Progenitor cell of endocrine pancreas (in vitro differentiated cells): ENCODE results near the gene NRXN3. TPM values are rescaled to one million over a fixed set of nuclear protein-coding genes. Genes with fewer than 3 reads are reported as not detected.

Experiments
- DNase-seq: peaks from one replicate; pipeline ENCODE4 v3.0.0; 2021; ENCODE audit warnings: low spot score; ENCODE audit not compliant: unreplicated experiment
- H3K27ac Mint-ChIP-seq: 2 replicates; pipeline ENCODE4 v1.8.0; 2021; ENCODE audit warnings: mild to moderate bottlenecking, moderate library complexity, mixed read lengths
- H3K27me3 Mint-ChIP-seq: 2 replicates; pipeline ENCODE4 v1.8.0; 2021; ENCODE audit warnings: mixed read lengths
- H3K36me3 Mint-ChIP-seq: 2 replicates; pipeline ENCODE4 v1.8.0; 2022; ENCODE audit warnings: mixed read lengths; ENCODE audit not compliant: insufficient read depth
- H3K4me1 Mint-ChIP-seq: 2 replicates; pipeline ENCODE4 v1.8.0; 2021; ENCODE audit warnings: low read depth, mixed read lengths
- H3K4me3 Mint-ChIP-seq: 2 replicates; pipeline ENCODE4 v1.8.0; 2021; ENCODE audit warnings: low read depth, mild to moderate bottlenecking, moderate library complexity, mixed read lengths
- H3K9me3 Mint-ChIP-seq: 2 replicates; pipeline ENCODE4 v1.8.0; 2021; ENCODE audit warnings: low read depth, mixed read lengths
- CTCF ChIP-seq: fragments of 200-600 bp; sonication (generic); IDR thresholded peaks from one replicate; pipeline ENCODE4 v1.5.0; 2021; ENCODE audit warnings: antibody characterized with exemption, mild to moderate bottlenecking; ENCODE audit not compliant: unreplicated experiment
- total RNA-seq: library from RNA; stranded (reverse); gene quantifications from 2 replicates; pipeline ENCODE4 v1.2.1, GENCODE V29; 2021

The NRXN3 gene
- total RNA-seq, 1 donor from 2014 or later = 22.1 TPM

- Mint-ChIP-seq H3K4me3 (no peak overlapping the region), H3K4me1 (peaks cover 2% of the 10 kb centered on the region), H3K27me3 (no peaks in the 10 kb centered on the region), H3K36me3 (no peaks in the 10 kb centered on the region), H3K27ac (no peak overlapping the region), H3K9me3 (no peaks in the 10 kb centered on the region)
- DNase-seq = no peak
- no peak for TF ChIP-seq CTCF
Measured at GRCh38 chr14:78823516-78823915, 653.3 kb downstream of the NRXN3 start.

- no peaks in the 10 kb centered on the region for H3K36me3 Mint-ChIP-seq
- H3K27me3 Mint-ChIP-seq = peaks cover 6% of the 10 kb centered on the region
- no peak for DNase-seq
- TF ChIP-seq CTCF = no peak
- H3K9me3 Mint-ChIP-seq = no peaks in the 10 kb centered on the region
- no peak overlapping the region for H3K27ac Mint-ChIP-seq
- no peaks in the 10 kb centered on the region for H3K4me1 Mint-ChIP-seq
- H3K4me3 Mint-ChIP-seq = no peak overlapping the region
Measured at GRCh38 chr14:78829274-78829673, 659.1 kb downstream of the NRXN3 start.

- TF ChIP-seq CTCF = no peak
- Mint-ChIP-seq H3K27me3 (peaks cover 17% of the 10 kb centered on the region), H3K4me1 (peaks cover 4% of the 10 kb centered on the region), H3K9me3 (no peaks in the 10 kb centered on the region), H3K27ac (peak overlapping the region; percentile 80), H3K4me3 (no peak overlapping the region), H3K36me3 (no peaks in the 10 kb centered on the region)
- no peak for DNase-seq
Measured at GRCh38 chr14:78834766-78835451, 664.7 kb downstream of the NRXN3 start.

GRCh38 chr14:78835909-78836308 is 665.7 kb downstream of the NRXN3 start:
- H3K4me1 Mint-ChIP-seq = peaks cover 4% of the 10 kb centered on the region
- peaks cover 17% of the 10 kb centered on the region for H3K27me3 Mint-ChIP-seq
- TF ChIP-seq CTCF = no peak

GRCh38 chr14:78836777-78837176 is 666.6 kb downstream of the NRXN3 start:
- peak; percentile 46 for DNase-seq
- Mint-ChIP-seq H3K4me3 (no peak overlapping the region), H3K9me3 (no peaks in the 10 kb centered on the region), H3K27ac (no peak overlapping the region), H3K36me3 (no peaks in the 10 kb centered on the region), H3K27me3 (peaks cover 17% of the 10 kb centered on the region), H3K4me1 (peaks cover 4% of the 10 kb centered on the region)
- TF ChIP-seq CTCF = peak; percentile 76

More at GRCh38 chr14:78835909-78836308, 665.7 kb downstream of the NRXN3 start:
- Mint-ChIP-seq H3K9me3 (no peaks in the 10 kb centered on the region), H3K4me3 (no peak overlapping the region), H3K36me3 (no peaks in the 10 kb centered on the region), H3K27ac (no peak overlapping the region)
- DNase-seq = no peak
